GM19240 (cell line): ENCODE data around the gene CHKA.
"Not testable (repeated sequence)": the region's sequence is repeated elsewhere in the genome, so short reads cannot be mapped to it uniquely, and the experiment has no call there.

ENCODE experiments used
- DNase-seq: peaks from one replicate; pipeline ENCODE4 v3.0.0; 2011; ENCODE audit warnings: low spot score; ENCODE audit not compliant: insufficient read length

Gene CHKA

GRCh38 chr11:68116126-68116525 is 5.1 kb downstream of the CHKA start:
- no peak for DNase-seq

GRCh38 chr11:68115285-68115684 is 5.9 kb downstream of the CHKA start:
- no peak for DNase-seq

- DNase-seq = no peak
Observed at GRCh38 chr11:68113986-68114385, 7.2 kb downstream of the CHKA start.

GRCh38 chr11:68107689-68108088 is 13.5 kb downstream of the CHKA start:
- DNase-seq = no peak

- no peak for DNase-seq
Observed at GRCh38 chr11:68106165-68106940, 14.8 kb downstream of the CHKA start.

GRCh38 chr11:68099474-68100405 is 21.4 kb downstream of the CHKA start:
- no peak for DNase-seq

- no peak for DNase-seq
Observed at GRCh38 chr11:68099057-68099456, 22.1 kb downstream of the CHKA start.

- no peak for DNase-seq
Observed at GRCh38 chr11:68096962-68097361, 24.2 kb downstream of the CHKA start.

- DNase-seq = no peak
Observed at GRCh38 chr11:68093565-68093964, 27.6 kb downstream of the CHKA start.

GRCh38 chr11:68092946-68093345 is 28.2 kb downstream of the CHKA start:
- not testable (repeated sequence) for DNase-seq

- DNase-seq = no peak
Observed at GRCh38 chr11:68092411-68092810, 28.8 kb downstream of the CHKA start.

GRCh38 chr11:68090706-68091105 is 30.5 kb downstream of the CHKA start:
- DNase-seq = no peak

GRCh38 chr11:68090287-68090686 is 30.9 kb downstream of the CHKA start:
- DNase-seq = no peak

- DNase-seq = no peak
Observed at GRCh38 chr11:68089679-68090078, 31.5 kb downstream of the CHKA start.

GRCh38 chr11:68083517-68083916 is 37.7 kb downstream of the CHKA start:
- DNase-seq = no peak

GRCh38 chr11:68082481-68082880 is 38.7 kb downstream of the CHKA start:
- DNase-seq = no peak

- no peak for DNase-seq
Observed at GRCh38 chr11:68081691-68082090, 39.5 kb downstream of the CHKA start.

GRCh38 chr11:68080860-68081259 is 40.3 kb downstream of the CHKA start:
- no peak for DNase-seq

GRCh38 chr11:68077617-68078582 is 43.3 kb downstream of the CHKA start:
- no peak for DNase-seq

GRCh38 chr11:68076371-68077042 is 44.7 kb downstream of the CHKA start:
- DNase-seq = no peak
